Endodermal cell (in vitro differentiated cells): ENCODE results near the gene KRT2. TPM values are rescaled to one million over a fixed set of nuclear protein-coding genes. Genes with fewer than 3 reads are reported as not detected.

ENCODE experiments used
- DNase-seq: peaks from one replicate; pipeline ENCODE4 v3.0.0-alpha.2; 2017
- H3K27ac ChIP-seq: 2 replicates; pipeline ENCODE4 v1.5.1; 2013; ENCODE audit warnings: mild to moderate bottlenecking, low read depth, low read length, moderate library complexity
- H3K27me3 ChIP-seq: 2 replicates; pipeline ENCODE4 v1.6.1; 2013; ENCODE audit warnings: mild to moderate bottlenecking, low read length, moderate library complexity; ENCODE audit not compliant: insufficient read depth, control insufficient read depth, poor library complexity, severe bottlenecking
- H3K36me3 ChIP-seq: 2 replicates; pipeline ENCODE4 v1.7.0; 2013; ENCODE audit warnings: mild to moderate bottlenecking, low read length, moderate library complexity; ENCODE audit not compliant: control insufficient read depth, insufficient read depth
- H3K4me1 ChIP-seq: one replicate; pipeline ENCODE4 v1.7.0; 2013; ENCODE audit warnings: low read length; ENCODE audit not compliant: control insufficient read depth, insufficient read depth
- H3K4me3 ChIP-seq: 2 replicates; pipeline ENCODE4 v1.5.1; 2013; ENCODE audit warnings: mild to moderate bottlenecking, low read length, moderate library complexity
- H3K9ac ChIP-seq: 2 replicates; pipeline ENCODE4 v1.6.1; 2013; ENCODE audit warnings: mild to moderate bottlenecking, low read length, moderate library complexity; ENCODE audit not compliant: poor library complexity, severe bottlenecking; ENCODE audit errors: extremely low read depth
- H3K9me3 ChIP-seq: 2 replicates; pipeline ENCODE4 v1.6.1; 2013; ENCODE audit warnings: mild to moderate bottlenecking, low read length, moderate library complexity; ENCODE audit not compliant: control insufficient read depth
- H3K27ac Mint-ChIP-seq: 2 replicates; pipeline ENCODE4 v1.8.0; 2020; ENCODE audit warnings: mixed read lengths
- H3K27me3 Mint-ChIP-seq: 2 replicates; pipeline ENCODE4 v1.8.0; 2021; ENCODE audit warnings: mild to moderate bottlenecking, mixed read lengths; ENCODE audit not compliant: insufficient read depth
- H3K36me3 Mint-ChIP-seq: 2 replicates; pipeline ENCODE4 v1.8.0; 2020; ENCODE audit warnings: low read depth, mixed read lengths
- H3K4me1 Mint-ChIP-seq: 2 replicates; pipeline ENCODE4 v1.8.0; 2020; ENCODE audit warnings: mixed read lengths
- H3K4me3 Mint-ChIP-seq: 2 replicates; pipeline ENCODE4 v1.8.0; 2020; ENCODE audit warnings: mild to moderate bottlenecking, moderate library complexity, mixed read lengths
- H3K9me3 Mint-ChIP-seq: 2 replicates; pipeline ENCODE4 v1.8.0; 2020; ENCODE audit warnings: mild to moderate bottlenecking, mixed read lengths
- WGBS, 2 experiments: methylation state at CpG; one replicate each; pipeline versions ENCODE4 v1.1.5 to v1.1.7; 2013; ENCODE audit warnings: missing lambda C conversion rate in 2 of 2, mixed read lengths in 1 of 2; ENCODE audit not compliant: insufficient coverage in 1 of 2, insufficient read length in 1 of 2; 5-methylcytosine and 5-hydroxymethylcytosine counted together
- total RNA-seq, 2 donors: library from RNA; stranded (reverse); fragmentation: NEBNext Ultra II Directional in 1 of 2; extraction: Animal tissue kit (Norgen Biotek cat#: 25700) in 1 of 2; gene quantifications; 2 replicates in 1 of 2; 3 replicates in 1 of 2; pipeline ENCODE4 v1.2.1, GENCODE V29; 2021
- TF ChIP-seq, protein P1 (sequence below): fragments of 200-600 bp; sonication (generic); conservative IDR thresholded peaks from 2 replicates; pipeline ENCODE4 v1.5.0; 2021; ENCODE audit warnings: antibody characterized with exemption, mild to moderate bottlenecking

Gene KRT2
- total RNA-seq, 2 donors from 2014 or later: not detected

DNA sequence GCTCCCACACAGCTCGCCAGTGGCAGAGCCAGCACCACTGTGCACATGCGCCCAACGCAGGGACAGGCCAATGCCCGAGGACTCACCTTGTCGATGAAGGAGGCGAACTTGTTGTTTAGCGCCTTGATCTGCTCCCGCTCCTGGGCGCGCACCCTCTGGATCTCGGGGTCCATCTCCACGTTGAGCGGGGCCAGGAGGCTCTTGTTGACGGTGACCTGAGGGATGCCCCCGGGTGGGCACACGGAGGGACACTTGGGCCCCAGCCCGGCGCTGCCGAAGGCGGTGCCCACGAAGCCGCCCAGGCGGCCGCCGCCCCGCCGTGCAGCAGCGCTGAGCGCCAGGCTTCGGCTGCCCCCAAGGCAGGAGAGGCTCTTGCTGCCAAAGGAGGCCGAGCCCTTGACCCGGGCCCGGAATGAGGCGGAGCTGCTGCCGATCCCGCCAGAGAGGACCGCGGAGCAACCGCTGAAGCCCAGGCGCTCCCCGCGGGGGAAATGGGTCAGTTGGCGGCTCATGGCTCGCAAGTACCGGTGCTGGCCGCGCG, 51.0 kb downstream of the KRT2 start, which contains the start of gene KRT72:
TSS of gene KRT72 (minus strand) at position 523 of the 541 bp plus-strand sequence. CDS start at position 512, 11 bp downstream.
- Mint-ChIP-seq H3K4me1 (peaks cover 6% of the 10 kb centered on the region), H3K27me3 (peaks cover 76% of the 10 kb centered on the region), H3K27ac (no peak within 1 kb of the TSS), H3K9me3 (no peaks in the 10 kb centered on the region), H3K4me3 (no peak within 1 kb of the TSS), H3K36me3 (no peaks in the 10 kb centered on the region)
- TF ChIP-seq, protein P1, sequence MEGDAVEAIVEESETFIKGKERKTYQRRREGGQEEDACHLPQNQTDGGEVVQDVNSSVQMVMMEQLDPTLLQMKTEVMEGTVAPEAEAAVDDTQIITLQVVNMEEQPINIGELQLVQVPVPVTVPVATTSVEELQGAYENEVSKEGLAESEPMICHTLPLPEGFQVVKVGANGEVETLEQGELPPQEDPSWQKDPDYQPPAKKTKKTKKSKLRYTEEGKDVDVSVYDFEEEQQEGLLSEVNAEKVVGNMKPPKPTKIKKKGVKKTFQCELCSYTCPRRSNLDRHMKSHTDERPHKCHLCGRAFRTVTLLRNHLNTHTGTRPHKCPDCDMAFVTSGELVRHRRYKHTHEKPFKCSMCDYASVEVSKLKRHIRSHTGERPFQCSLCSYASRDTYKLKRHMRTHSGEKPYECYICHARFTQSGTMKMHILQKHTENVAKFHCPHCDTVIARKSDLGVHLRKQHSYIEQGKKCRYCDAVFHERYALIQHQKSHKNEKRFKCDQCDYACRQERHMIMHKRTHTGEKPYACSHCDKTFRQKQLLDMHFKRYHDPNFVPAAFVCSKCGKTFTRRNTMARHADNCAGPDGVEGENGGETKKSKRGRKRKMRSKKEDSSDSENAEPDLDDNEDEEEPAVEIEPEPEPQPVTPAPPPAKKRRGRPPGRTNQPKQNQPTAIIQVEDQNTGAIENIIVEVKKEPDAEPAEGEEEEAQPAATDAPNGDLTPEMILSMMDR: no peak
- Histone ChIP-seq H3K27ac (no peak within 1 kb of the TSS), H3K4me3 (no peak within 1 kb of the TSS), H3K36me3 (no peaks in the 10 kb centered on the region), H3K4me1 (no peaks in the 10 kb centered on the region), H3K9me3 (no peaks in the 10 kb centered on the region), H3K9ac (no peak within 1 kb of the TSS), H3K27me3 (peaks cover 31% of the 10 kb centered on the region)
- DNase-seq: peak; percentile 49
- 93% methylated on average over 37 to 48 of the region's 48 CpGs for WGBS, 2 experiments

DNA sequence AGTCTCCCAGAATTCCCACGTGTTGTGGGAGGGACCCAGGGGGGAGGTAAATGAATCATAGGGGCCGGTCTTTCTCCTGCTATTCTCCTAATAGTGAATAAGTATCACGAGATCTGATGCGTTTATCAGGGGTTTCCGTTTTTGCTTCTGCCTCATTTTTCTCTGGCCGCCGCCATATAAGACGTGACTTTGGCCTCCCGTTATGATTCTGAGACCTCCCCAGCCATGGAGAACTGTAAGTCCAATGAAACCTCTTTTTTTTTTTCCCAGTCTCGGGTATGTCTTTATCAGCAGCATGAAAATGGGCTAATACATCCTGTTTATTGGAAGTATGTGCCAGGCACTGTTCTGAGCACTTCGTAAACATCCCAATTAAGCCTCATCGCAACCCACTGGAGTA, 51.5 kb downstream of the KRT2 start:
- H3K9ac ChIP-seq: no peak overlapping the region
- H3K36me3 ChIP-seq: no peaks in the 10 kb centered on the region
- Mint-ChIP-seq H3K9me3 (no peaks in the 10 kb centered on the region), H3K4me1 (peaks cover 6% of the 10 kb centered on the region), H3K27ac (no peak overlapping the region), H3K36me3 (no peaks in the 10 kb centered on the region), H3K4me3 (no peak overlapping the region), H3K27me3 (peaks cover 71% of the 10 kb centered on the region)
- H3K27ac ChIP-seq: no peak overlapping the region
- DNase-seq: peak; percentile 6
- no peak overlapping the region for H3K4me3 ChIP-seq
- no peaks in the 10 kb centered on the region for H3K9me3 ChIP-seq
- TF ChIP-seq, protein P1: no peak
- H3K27me3 ChIP-seq: peaks cover 28% of the 10 kb centered on the region
- 93 to 94% methylated on average over 12 of the region's 12 CpGs for WGBS, 2 experiments
- no peaks in the 10 kb centered on the region for H3K4me1 ChIP-seq

DNA sequence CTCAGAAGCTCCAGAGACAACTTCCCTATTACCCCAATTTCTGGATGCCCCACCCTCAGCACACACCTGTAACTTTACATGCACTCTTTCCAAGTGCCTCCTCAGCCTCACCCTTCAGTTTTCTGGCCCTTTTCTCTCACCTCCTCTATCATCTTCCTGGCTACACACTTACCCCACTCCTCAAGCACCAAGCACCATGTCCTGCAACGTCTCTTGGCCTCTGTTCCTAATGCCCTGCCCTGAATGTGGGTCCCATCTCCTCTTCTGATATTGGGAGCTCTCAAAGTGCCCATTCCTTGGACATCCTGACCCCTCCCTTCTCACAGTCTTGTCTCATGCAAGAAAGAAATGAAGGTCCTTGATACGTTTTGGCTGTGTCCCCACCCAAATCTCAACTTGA, 51.9 kb downstream of the KRT2 start:
- H3K27ac Mint-ChIP-seq: no peak overlapping the region
- no peaks in the 10 kb centered on the region for H3K36me3 Mint-ChIP-seq
- Histone ChIP-seq H3K27ac (no peak overlapping the region), H3K9ac (no peak overlapping the region), H3K36me3 (no peaks in the 10 kb centered on the region), H3K27me3 (peaks cover 26% of the 10 kb centered on the region), H3K4me1 (no peaks in the 10 kb centered on the region), H3K4me3 (no peak overlapping the region), H3K9me3 (no peaks in the 10 kb centered on the region)
- peaks cover 68% of the 10 kb centered on the region for H3K27me3 Mint-ChIP-seq
- TF ChIP-seq, protein P1: no peak
- WGBS, 2 experiments: 83 to 91% methylated on average over 2 of the region's 2 CpGs
- DNase-seq: peak; percentile 25
- no peaks in the 10 kb centered on the region for H3K9me3 Mint-ChIP-seq
- peaks cover 6% of the 10 kb centered on the region for H3K4me1 Mint-ChIP-seq
- H3K4me3 Mint-ChIP-seq: no peak overlapping the region
